Measurements from ENCODE around the gene EXOC6B.
A peak's percentile ranks its signal among the peaks of the same experiment; 100 is the strongest.

The EXOC6B gene

DNA sequence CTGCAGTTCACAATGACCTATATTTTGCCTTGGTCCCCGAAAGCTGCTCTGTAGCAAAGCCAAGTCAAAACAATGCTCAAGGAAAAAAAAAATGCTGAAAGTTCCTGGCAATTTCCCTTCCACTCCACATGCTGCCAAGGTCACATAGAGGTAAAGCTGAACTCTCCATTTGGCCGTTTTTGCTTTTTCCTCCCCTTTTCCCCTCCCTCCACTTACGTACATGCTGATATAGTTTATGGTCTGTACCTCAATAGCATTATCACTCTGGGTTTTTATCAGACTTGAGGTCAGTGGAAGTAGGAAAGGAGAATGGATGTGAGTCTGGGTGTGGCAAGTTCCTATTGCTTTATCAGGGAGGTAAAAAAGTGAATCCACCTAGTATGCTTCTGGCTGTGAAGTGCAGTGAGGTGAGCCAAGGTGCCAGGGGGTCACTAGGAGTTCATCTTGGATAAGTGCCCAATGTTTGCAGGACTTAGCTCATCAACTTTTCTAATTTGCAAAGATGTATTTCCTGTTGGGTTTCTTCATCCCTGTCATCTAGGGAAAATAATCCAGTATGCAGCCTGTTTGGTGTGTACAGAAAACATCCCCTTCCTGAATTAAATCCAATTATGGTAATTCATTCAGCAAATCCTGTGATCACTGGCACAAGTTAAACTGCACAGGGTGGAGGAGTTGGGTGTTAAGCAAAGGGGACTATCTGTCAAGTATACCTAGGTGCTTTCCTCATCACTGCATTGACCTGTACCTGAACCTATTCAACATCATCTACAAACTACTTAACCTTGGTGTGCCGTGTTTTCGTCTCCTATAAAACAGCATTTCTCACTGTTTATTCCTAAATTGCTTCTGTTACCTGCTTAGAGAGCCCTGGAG, 553.8 kb downstream of the EXOC6B start:
- no peak for DNase-seq (ENCODE audit: low spot score)

DNA sequence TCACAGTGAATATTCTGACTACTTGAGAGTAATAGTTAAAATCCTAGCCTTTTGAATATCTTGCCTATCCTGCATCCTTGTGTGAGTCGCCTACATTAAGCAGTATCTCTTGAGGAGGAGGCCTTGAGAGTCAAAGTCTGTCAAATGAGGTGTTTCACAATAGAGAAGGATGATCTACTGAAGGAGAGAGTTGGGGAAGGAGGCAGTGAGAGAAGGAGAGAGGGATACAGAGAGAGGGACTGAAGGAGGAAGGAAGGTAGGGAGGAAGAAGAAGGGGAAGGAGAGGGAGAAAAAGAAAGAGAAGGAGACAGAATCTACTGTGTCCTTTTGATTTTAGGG, 554.6 kb downstream of the EXOC6B start:
- no peak for DNase-seq (ENCODE audit: low spot score)

DNA sequence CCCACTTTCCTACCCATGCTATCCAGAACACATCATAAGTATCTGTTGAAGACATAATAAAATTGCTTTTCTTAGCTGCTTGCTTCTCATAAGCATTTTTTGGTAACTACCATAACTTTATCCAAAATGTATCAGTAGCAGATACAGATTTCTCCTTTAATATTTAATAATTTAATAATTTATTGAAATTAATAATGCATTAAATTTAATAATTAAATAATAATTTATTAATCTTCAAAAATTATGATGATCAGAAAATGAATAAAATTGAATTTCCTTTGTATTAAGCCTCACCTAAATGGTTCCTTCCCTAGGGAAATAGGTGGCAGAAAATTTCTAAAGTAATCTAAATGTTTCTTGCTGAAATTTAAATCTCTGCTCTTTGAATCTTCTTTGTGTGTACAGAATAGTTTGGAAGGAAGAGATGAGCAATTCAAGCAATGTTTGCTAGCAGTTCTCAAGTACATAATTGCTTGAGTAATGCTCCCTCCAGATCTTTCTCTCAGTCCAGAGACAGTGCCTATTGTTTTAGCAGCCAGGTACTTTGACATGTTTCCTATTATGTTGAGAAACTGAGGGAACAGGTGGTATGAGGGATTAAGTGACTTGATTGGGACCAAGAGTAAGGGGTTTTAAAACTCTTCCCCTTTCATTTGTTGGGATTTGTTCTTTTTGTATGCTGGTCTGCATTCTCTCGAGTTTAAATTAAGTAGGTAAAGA, 555.1 kb downstream of the EXOC6B start:
- DNase-seq (ENCODE audit: low spot score): no peak

DNA sequence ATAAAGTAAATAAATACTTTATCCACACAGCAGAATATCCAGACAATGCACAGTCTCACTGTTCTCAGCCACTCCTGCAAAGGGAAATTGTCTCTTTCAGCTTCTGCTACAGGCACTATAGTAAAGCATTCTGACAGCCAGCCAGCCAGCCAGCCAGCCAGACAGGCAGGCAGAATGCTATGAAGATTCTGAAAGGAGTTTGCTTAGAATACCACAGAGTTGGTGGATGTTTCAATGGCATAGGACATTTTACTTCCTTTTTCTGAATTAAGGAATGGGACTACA, 562.1 kb downstream of the EXOC6B start:
- DNase-seq (ENCODE audit: low spot score): no peak

DNA sequence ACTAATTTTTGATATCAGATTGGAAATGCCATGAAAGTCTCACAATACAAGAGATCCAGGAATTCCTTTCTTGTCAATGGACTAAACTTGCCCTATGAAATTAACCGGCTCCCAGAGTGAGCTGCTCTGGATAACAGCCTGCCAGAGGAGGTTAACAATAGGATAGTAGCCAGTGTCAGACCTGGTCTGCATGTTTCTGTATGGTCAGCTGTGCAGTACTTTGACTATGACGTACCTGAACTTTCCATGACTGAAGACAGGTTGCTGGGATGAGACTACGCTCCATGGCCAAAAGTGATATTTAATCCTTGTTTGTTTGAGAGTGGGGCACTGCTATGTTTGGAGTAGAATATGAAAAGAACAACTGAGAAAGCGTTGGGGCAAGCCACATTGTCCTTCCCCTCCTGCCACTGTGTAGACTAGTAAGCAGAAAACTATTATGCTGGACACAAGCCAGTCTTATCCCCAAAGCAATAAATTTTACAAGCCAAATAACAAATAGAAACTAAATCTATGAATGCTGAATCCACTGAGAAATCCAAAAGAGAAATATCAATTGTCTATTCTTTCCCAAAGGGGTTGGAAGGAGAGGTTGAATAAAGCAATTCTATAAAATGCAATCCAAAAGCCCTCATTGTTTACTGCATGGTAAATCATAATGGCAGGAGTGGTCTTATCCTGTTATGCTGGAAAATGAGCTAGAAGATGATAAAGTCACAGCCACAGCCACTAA, 562.6 kb downstream of the EXOC6B start:
- DNase-seq (ENCODE audit: low spot score): no peak

DNA sequence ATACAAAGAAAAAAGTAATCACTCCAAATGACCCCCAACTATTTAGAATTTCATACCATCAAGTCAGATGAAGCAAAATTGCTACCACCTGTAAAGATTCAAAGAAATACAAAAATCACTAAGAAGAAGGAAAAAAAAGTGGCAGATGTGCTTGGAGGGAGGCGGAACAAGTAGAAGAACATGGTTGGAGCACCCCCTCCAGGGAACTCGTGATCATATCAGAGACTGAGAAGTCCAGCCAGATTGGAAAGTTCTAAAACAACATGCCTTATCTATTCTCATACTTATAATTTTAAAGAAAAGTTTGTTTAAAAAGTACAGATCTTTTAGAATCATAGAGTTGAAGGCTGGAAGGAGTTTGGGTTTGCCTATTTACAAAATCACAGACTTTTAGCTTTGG, 564.8 kb downstream of the EXOC6B start:
- DNase-seq (ENCODE audit: low spot score): no peak

DNA sequence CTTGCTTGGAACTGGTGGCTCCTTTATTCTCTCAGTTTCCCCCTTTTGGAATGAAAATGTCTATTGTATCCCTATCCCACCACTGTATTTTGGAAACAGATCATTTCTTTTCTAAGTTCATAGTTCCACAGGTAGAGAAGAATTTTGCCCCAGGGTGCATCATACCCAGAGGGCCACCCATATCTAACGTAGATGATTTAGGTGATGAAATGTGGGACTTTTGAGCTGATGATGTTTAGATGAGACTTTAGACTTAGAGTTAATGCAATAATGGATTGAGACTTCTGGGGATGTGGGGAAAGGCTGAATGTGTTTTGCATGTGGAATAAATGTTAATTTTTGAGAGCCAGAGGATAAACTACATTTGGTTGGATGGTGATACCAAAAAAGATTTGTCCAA, 570.3 kb downstream of the EXOC6B start:
- no peak for DNase-seq (ENCODE audit: low spot score)

DNA sequence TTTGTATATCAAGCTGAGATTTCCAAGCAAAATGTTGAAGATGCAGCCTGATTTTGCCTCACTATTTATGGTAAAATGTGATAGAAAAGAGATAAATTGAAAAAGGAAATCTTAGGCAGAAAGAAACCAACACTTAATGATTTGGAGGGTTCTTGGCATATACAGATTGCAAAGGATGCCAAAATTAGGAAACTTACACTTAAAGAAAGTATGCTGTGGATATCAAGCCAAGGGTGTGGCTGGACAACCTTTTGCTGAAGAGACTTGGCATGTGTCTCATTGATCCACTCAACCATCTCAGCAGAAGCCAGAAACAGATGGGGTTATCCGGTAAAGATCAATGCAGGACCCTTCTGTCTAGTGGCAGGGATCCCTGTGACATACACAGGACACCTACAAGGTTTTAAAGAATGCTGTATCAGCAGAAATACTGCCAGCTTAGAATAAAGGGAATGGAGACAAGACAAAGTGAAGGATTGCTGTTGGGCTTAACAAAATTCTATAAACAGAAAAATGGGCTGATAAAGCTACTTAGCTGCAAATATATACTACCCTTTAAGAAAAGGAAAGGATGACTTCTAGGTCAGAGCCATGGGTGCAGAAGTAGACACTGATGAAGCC, 570.9 kb downstream of the EXOC6B start:
- DNase-seq (ENCODE audit: low spot score): no peak

DNA sequence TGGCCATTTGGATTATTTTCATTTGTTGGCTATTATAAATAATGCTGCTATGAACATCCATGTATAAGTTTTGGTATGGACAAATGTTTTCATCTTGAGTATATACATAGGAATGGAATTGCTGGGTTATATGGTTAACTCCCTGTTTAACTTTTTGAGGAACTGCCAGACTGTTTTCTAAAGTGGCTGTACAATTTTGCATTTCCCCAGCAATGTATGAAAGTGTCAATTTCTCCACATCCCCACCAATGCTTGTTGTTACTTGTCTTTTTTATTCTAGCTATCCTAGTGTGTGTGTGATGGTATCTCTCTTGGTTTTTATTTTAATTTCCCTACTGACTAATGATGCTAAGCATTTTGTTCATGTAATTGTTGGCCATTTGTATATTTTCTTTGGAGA, 587.5 kb downstream of the EXOC6B start:
- DNase-seq (ENCODE audit: low spot score): no peak

DNA sequence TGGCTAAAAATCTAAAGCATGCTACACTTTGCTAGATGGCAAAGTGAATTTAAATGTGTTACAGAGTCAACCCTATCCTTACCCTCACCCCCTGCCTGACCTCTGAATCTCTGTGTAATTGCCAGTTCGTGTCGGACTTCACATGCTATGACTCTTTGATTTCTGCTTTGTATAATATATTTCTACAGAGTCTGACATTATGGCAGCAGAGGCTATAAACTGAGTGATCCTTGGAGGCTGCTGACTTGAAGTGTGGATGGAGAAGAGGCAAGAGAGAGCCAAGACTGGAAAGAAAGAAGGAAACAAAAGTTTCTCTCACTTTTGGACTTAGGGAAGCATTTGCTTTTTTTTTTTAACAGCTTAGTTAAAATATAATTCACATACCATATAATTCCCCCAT, 588.3 kb downstream of the EXOC6B start:
- DNase-seq (ENCODE audit: low spot score): no peak

DNA sequence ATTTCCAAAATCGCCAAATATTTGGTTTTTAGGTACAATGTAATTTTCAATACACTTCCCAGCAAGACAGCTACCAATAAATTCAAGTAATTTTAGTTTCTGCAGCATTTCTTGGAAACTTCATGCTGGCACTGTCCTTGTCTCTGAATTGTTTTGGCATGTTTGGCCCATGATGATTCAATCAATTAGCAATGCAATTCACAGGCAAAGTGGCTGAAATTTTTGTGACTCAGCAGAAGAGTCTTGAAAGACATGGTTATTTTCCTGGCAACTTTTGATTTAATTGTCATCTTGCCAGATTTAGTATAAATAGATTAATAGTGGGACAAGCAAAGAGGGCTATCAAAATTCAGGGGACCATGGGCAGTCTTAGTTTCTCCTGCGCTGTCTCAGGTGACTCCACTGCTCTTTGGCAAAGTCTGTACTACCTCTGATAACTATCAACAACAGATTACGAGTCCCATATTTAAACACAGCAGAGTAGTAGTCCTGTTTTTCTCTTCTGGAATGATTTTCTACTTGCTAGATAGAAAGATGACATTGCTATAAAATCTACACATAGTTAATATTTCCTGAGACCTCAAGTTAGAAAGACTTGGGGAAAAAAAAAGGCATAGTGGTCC, 589.3 kb downstream of the EXOC6B start:
- DNase-seq (ENCODE audit: low spot score): no peak

DNA sequence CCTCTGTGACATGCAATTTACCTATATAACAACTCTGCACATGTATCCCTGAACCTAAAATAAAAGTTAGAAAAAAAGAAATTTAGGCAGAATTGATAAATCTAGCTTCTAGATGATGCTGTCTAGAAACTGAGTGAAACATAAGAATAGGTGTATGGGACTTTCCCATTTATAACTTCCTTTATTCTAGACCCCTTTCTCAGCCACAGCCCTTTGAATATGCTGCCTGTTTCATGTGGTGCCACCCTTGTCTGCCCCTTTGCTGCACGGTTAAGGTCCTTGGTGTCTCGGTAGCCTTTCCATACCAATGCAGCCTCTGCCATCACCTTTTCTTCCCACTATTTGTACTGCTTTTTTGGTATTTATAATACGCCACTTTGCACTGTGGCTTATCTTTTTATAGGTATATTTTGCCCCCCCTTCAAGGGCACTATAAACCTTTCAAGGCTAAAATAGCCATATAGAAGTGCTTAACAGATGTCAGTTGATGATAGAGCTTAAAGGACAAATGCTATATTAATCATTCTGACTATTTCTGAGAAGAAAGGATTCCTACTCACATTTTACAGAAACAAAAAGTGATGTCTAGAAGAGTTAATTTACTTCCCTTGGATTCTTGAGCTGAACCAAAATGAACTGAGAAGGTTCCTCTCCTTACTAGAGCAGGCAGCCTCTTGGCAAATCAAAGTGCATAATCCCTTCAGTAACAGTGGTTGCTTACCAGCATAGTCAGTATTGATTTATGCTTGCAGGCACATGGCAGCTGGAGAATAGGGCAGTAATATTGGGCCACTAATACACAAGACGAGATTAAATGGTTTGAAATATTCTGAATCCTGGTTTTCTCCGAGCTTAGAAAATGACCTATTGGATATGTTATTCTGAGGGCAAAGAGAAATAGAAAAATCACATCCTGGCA, 590.1 kb downstream of the EXOC6B start:
- DNase-seq (ENCODE audit: low spot score): no peak

DNA sequence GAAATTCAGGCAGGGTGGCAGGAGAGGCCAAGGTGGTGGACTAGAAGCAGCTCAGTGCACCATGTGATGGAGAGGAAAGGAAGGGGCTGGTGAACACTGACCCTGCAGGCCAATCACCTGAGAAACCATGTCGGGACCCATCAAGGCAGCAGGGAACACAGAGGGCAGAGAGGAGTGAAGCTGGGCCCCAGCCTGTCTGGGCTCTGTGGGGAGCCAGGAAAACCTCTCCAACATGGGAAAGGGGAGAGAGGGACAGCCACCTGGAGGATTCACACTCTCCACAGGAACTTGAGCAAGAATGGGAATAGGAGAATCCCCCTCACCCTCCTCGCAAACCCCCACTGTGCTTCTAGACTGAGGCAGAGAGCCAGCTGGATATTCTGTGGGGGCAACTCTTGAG, 592.6 kb downstream of the EXOC6B start:
- DNase-seq (ENCODE audit: low spot score): no peak

DNA sequence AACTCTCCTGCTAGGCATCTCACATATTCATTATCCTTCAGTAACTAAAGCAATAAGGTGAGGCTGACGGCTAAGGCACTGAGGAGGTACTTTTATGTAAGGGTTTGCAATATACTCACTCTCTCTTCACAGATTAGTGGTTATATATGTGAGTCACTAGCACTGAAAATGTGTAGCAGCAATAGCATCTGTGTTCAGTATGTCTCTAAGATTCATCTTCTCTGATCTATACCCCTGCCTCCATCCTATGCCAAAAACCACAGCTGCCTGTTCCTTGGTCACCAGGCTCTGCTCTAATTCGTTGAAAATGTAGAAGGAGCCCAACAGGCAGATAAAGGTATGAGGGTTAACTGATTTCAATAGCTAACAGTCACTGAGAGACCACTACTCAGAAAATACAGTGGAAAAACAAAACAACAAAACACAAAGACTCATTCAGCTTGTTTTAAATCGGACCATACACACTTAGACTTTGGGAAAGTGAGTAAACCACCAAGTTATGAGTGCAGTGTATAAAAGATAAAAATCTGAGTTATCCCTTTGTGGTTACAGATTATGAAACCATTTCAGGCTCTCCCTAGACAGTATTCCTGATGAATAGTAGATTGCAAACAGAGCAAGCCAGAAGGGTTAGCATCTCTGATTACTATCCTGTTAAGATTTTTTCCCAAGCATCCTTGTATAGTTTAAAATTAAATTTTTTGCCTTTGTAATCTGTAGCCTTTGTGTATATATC, 602.8 kb downstream of the EXOC6B start:
- DNase-seq (ENCODE audit: low spot score): no peak

DNA sequence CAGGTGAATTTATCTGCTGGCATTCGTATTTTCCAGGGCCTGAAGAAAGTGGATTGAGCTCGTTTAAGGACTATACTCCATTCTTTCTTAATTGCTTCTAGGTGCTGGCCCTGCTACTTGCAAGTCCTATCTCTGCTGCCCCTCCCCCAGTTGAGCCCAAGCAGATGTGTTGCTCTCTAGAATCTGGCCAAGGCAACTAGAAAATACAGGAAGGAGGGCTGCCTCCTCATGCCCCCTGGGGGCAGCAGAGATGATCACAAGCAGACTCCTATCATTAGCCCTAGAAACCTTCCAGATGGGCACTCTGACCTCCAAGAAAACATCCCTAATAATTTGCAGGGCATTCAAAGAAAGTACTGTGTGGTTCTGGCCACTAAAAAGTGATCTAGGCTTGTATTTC, 605.7 kb downstream of the EXOC6B start:
- peak; percentile 17 for DNase-seq (ENCODE audit: low spot score)

DNA sequence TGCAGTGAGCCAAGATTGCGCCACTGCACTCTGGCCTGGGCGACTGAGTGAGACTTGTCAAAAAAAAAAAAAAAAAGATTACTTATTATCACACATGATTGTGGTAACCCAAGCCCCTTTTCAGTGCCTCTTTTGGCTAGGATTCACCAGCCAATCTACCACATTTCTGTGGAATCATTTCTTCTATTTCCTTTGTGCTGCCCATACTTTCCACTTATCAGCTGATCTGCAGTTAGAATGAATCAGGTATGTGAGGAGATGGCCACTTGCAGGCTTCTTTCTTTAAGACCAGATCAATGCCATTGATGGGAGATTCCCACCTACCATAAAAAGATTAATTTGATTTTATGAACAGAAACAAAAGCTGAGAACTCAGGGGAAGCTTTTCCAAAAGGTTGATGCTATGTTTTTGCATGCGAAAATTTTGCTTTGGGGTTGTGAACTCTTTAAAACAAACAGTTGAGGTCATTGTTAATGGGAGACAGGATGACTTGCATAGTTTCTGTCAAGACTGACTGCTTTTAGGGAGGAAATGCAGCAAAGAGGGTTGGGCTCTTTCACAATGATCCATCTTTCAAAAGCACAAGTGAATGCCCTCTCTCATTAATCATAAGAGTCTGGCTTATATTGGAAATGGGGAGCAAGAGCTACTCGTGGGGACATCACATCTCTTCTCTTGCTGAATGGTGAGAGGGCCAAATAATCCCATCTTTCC, 611.2 kb downstream of the EXOC6B start:
- DNase-seq (ENCODE audit: low spot score): no peak

DNA sequence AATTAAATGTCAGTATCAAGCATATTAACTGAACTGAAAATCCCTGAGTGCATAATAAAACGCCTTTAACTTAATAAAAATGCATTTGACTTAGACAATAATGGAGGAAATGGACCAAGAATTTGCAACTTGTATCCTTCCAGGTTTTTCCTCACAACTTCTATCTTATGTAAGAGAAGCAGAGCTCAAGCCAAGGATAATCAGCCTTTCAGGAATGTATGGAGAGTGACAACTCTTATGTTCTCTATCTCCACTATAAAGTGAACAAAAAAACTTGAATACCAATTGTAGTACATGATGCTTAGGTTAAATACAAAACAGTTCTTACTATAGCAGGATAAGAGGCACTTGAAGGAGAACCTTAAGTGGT, 613.4 kb downstream of the EXOC6B start:
- no peak for DNase-seq (ENCODE audit: low spot score)

DNA sequence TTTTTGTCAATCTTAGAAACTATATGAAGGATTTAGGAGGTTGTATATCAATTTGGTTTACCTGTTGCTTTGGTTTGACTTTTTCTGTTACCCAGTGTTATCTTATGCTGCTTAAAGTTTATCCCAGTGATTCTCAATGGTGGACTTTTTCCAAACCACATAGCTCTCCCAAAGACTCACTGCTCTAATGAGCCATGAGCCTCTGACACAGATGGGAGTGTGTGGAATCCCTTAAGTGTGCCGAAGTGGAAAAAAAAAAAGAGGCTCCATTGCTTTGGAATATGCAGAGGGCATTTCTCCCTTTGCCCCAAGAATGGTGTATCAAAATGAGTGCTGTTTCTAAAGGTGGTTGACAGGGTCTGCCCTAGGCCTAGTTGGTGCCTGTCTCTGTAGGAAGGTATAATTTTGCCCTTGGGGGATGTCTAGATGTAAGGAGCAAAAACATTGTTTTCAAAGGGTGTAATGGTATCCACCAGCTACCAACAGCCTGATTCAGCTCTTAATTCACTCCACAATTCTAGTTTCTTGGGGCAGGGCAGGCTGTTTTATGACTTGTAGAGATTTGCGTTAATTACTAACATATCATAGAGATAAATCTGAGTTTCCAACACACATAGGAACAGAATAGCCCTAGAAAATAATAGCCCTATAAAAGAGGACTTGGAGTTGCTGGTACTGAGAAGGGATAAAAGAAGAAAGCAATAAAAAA, 613.9 kb downstream of the EXOC6B start:
- no peak for DNase-seq (ENCODE audit: low spot score)

DNA sequence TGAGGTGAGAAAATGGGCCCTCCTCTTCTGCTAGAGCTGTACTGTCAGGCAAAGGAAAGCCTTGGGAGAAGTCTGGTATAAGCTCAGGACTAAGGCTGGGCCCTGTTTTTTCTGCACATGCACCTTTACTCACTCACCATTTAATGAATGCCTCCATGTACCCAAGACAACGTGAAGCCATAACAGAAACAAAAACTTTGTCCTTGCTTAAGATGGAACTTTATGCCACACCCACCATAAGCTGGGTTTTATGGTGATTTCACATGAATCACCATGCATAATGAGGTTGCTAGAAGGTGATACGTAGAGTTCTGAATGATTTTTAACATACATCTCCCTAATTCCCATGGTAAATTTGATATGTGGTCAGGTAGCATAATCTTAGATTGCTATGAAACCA, 614.5 kb downstream of the EXOC6B start:
- DNase-seq (ENCODE audit: low spot score): no peak

Measured in HuH-7 (cell line).